Measurements from ENCODE around the gene IRAG1.
A peak's percentile ranks its signal among the peaks of the same experiment; 100 is the strongest.

Gene IRAG1

DNA sequence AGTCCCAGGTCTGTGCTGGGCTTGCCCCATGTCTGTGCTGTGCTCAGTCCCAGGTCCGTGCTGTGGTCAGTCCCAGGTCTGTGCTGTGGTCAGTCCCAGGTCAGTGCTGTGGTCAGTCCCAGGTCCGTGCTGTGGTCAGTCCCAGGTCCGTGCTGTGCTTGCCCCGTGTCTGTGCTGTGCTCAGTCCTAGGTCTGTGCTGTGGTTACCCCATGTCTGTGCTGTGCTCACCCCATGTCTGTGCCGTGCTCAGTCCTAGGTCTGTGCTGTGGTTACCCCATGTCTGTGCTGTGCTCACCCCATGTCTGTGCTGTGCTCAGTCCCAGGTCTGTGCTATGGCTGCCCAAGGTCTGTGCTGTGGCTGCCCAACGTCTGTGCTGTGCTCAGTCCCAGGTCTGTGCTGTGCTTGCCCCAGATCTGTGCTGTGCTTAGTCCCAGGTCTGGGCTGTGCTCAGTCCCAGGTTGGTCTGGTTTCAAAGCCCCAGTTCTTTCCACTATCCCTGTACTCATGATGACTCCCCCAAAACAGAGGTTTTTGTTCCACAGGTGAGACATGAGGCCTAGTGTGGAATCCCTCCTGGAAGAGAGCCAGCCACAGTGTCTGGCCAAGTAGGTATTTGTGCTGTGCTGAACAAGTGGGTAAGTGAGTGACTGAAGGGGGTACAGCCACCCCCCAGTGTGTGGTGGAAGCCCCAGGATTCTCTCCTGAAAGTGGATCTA lies 34.8 kb downstream of the IRAG1 start (continued):
- TF ChIP-seq ZNF571 (tag by site-specific recombination; IDR thresholded peaks at IDR 0.05) (no peak), ZNF48 (tag by site-specific recombination; IDR thresholded peaks at IDR 0.05) (no peak), ZNF544 (tag by site-specific recombination; IDR thresholded peaks at IDR 0.05) (no peak), KLF9 (tag by site-specific recombination; IDR thresholded peaks at IDR 0.05; ENCODE audit: low read depth) (no peak), ZNF629 (tag by site-specific recombination; IDR thresholded peaks at IDR 0.05) (no peak)

DNA sequence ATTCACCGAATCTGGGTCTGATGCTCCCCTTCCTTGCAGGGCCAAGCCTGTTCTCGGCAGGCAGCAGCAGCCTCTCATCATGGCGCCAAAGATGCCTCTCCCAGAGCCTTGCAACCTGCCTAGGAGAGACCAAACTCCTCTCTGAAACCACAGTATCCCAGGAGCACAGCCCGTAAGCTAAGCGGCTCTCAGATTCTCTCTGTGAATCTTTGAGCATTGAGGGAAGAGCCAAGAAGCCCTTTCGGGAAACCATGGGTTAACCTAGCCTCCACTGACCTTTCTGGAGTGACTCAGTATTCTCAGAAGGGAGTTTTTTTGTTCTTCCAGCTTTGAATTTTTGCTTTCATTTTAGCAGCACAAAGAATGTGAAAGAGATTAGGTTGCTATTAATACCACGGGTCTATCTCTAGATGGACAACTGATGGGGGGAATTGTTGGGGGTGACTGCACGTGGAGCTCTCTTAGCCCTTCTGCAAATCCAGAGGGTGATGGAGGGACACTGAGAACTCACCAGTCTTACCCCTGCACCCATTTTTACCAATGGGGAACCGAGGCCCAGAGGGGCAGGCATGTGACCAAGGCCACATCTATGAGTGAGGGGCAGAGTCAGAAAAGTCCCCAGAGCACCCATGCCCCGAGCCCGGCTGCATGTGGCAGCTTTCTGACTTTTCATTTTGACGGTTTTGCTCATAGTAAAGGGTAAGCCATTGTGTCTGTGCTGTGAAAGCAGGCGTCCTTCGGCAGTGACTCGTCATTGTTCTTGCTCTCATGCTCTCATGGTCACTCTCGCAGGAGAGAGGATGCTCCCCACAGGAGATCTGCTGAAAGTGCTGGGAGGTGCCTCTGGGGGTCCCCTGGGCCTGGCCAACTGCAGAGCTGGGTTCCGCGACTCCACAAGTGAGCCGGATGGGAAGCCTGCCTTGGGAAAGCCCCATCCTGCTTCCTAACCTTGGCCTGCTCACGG lies 36.0 kb downstream of the IRAG1 start:
- Histone ChIP-seq H3K4me3 (ENCODE audit: low read depth, low read length) (no peak overlapping the region), H3K9me3 (ENCODE audit: control insufficient read depth, insufficient read depth, low read depth, low read length) (no peaks in the 10 kb centered on the region), H3K36me3 (ENCODE audit: control insufficient read depth in 2 of 2, insufficient read depth in 1 of 2, low read length in 2 of 2) (no peaks in the 10 kb centered on the region), H3K27ac (ENCODE audit: extremely low read depth, low read depth, low read length) (no peak overlapping the region), H3K4me1 (ENCODE audit: control insufficient read depth, insufficient read depth, low read length) (no peaks in the 10 kb centered on the region)
- no peak for TF ChIP-seq ZNF529 (tag by site-specific recombination; IDR thresholded peaks at IDR 0.05; ENCODE audit: insufficient replicate concordance)
- no peak for TF ChIP-seq ZNF521 (tag by site-specific recombination; IDR thresholded peaks at IDR 0.05)
- TF ChIP-seq, protein P1, sequence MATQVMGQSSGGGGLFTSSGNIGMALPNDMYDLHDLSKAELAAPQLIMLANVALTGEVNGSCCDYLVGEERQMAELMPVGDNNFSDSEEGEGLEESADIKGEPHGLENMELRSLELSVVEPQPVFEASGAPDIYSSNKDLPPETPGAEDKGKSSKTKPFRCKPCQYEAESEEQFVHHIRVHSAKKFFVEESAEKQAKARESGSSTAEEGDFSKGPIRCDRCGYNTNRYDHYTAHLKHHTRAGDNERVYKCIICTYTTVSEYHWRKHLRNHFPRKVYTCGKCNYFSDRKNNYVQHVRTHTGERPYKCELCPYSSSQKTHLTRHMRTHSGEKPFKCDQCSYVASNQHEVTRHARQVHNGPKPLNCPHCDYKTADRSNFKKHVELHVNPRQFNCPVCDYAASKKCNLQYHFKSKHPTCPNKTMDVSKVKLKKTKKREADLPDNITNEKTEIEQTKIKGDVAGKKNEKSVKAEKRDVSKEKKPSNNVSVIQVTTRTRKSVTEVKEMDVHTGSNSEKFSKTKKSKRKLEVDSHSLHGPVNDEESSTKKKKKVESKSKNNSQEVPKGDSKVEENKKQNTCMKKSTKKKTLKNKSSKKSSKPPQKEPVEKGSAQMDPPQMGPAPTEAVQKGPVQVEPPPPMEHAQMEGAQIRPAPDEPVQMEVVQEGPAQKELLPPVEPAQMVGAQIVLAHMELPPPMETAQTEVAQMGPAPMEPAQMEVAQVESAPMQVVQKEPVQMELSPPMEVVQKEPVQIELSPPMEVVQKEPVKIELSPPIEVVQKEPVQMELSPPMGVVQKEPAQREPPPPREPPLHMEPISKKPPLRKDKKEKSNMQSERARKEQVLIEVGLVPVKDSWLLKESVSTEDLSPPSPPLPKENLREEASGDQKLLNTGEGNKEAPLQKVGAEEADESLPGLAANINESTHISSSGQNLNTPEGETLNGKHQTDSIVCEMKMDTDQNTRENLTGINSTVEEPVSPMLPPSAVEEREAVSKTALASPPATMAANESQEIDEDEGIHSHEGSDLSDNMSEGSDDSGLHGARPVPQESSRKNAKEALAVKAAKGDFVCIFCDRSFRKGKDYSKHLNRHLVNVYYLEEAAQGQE (tag by site-specific recombination; IDR thresholded peaks at IDR 0.05) = no peak
- TF ChIP-seq ZIC2 (tag by site-specific recombination; IDR thresholded peaks at IDR 0.05) = 0 out of 2 replicates have a peak, but pooled peaks have one; percentile 11
- TF ChIP-seq OVOL3 (tag by site-specific recombination; IDR thresholded peaks at IDR 0.05) = no peak
- TF ChIP-seq SP7 (tag by site-specific recombination; IDR thresholded peaks at IDR 0.05) = no peak
- TF ChIP-seq, protein P2, sequence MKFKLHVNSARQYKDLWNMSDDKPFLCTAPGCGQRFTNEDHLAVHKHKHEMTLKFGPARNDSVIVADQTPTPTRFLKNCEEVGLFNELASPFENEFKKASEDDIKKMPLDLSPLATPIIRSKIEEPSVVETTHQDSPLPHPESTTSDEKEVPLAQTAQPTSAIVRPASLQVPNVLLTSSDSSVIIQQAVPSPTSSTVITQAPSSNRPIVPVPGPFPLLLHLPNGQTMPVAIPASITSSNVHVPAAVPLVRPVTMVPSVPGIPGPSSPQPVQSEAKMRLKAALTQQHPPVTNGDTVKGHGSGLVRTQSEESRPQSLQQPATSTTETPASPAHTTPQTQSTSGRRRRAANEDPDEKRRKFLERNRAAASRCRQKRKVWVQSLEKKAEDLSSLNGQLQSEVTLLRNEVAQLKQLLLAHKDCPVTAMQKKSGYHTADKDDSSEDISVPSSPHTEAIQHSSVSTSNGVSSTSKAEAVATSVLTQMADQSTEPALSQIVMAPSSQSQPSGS (tag by site-specific recombination; IDR thresholded peaks at IDR 0.05; ENCODE audit: low read depth) = no peak
- CTCF ChIA-PET = interaction anchor here (1.0 to 2.5 kb wide), 2 partner anchors 15 to 251 kb away, joined by 3 to 7 read pairs; no protein-coding TSS in a partner anchor
- POLR2A ChIA-PET = no interaction called here

DNA sequence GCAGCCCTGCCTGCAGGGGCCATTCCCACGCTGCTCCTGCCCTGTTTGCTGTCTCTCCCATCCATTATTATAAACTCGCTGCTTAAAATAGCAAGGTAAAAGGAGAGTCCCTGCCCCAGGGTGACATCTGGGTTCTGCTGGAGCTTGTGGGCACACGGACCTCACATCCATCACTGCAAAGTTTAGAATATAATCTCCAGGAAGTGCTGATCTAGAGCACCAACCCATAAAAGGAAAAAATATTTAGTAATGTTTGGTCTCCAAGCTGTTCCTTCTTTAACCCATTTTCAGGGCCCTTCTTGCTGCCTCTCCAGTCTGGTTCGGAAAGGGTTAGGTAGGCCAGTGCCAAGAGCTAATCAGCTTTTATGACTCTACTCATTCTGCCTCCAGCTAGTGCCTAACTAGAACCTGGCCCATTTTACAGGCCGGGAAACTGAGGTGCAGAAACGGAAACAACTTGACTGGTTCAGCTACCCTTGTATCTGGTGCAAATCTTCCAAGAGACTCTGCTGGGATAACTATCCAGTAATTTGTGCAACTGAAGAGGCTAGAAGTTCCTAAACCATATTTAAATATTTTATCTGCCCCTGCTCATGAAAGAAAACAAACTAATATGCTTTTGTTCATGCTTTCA lies 37.5 kb downstream of the IRAG1 start:
- no peaks in the 10 kb centered on the region for H3K4me1 ChIP-seq (ENCODE audit: control insufficient read depth, insufficient read depth, low read length)
- H3K27ac ChIP-seq (ENCODE audit: extremely low read depth, low read depth, low read length) = no peak overlapping the region
- TF ChIP-seq, protein P3, sequence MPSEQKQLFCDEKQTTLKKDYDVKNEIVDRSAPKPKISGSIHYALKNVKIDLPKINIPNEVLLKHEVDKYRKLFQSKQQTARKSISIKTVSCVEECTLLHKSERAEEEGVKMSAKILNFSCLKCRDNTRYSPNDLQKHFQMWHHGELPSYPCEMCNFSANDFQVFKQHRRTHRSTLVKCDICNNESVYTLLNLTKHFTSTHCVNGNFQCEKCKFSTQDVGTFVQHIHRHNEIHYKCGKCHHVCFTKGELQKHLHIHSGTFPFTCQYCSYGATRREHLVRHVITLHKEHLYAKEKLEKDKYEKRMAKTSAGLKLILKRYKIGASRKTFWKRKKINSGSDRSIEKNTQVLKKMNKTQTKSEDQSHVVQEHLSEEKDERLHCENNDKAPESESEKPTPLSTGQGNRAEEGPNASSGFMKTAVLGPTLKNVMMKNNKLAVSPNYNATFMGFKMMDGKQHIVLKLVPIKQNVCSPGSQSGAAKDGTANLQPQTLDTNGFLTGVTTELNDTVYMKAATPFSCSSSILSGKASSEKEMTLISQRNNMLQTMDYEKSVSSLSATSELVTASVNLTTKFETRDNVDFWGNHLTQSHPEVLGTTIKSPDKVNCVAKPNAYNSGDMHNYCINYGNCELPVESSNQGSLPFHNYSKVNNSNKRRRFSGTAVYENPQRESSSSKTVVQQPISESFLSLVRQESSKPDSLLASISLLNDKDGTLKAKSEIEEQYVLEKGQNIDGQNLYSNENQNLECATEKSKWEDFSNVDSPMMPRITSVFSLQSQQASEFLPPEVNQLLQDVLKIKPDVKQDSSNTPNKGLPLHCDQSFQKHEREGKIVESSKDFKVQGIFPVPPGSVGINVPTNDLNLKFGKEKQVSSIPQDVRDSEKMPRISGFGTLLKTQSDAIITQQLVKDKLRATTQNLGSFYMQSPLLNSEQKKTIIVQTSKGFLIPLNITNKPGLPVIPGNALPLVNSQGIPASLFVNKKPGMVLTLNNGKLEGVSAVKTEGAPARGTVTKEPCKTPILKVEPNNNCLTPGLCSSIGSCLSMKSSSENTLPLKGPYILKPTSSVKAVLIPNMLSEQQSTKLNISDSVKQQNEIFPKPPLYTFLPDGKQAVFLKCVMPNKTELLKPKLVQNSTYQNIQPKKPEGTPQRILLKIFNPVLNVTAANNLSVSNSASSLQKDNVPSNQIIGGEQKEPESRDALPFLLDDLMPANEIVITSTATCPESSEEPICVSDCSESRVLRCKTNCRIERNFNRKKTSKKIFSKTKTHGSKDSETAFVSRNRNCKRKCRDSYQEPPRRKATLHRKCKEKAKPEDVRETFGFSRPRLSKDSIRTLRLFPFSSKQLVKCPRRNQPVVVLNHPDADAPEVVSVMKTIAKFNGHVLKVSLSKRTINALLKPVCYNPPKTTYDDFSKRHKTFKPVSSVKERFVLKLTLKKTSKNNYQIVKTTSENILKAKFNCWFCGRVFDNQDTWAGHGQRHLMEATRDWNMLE (tag by site-specific recombination; conservative IDR thresholded peaks at IDR 0.05; ENCODE audit: low read depth) = no peak
- TF ChIP-seq ZSCAN16 (tag by site-specific recombination; IDR thresholded peaks at IDR 0.05) (no peak), ZNF549 (tag by site-specific recombination; IDR thresholded peaks at IDR 0.05) (no peak), ZNF777 (tag by site-specific recombination; IDR thresholded peaks at IDR 0.05; ENCODE audit: borderline replicate concordance) (no peak)
- ChIA-PET POLR2A (interaction anchor here (1.1 kb wide), 1 partner anchor 95 kb away, joined by 4 read pairs; the partner anchor contains the start of gene CTR9), CTCF (interaction anchor here (1.0 to 5.2 kb wide), 5 partner anchors 9 to 250 kb away, joined by 3 to 41 read pairs (median 7); no protein-coding TSS in a partner anchor)
- no peaks in the 10 kb centered on the region for H3K36me3 ChIP-seq (ENCODE audit: control insufficient read depth in 2 of 2, insufficient read depth in 1 of 2, low read length in 2 of 2)
- no peaks in the 10 kb centered on the region for H3K9me3 ChIP-seq (ENCODE audit: control insufficient read depth, insufficient read depth, low read depth, low read length)
- H3K4me3 ChIP-seq (ENCODE audit: low read depth, low read length) = no peak overlapping the region
